T-helper 2 cell (primary cell): ENCODE measurements around the gene ZNF630.
"Not testable (repeated sequence)": the region's sequence is repeated elsewhere in the genome, so short reads cannot be mapped to it uniquely, and the experiment has no call there.

Source experiments
- DNase-seq, 5 experiments: peaks; one replicate each; pipeline versions ENCODE4 v3.0.0 to v3.0.0-alpha.2; 2012 to 2022
- total RNA-seq, 2 donors: gene quantifications; one replicate each; lab custom pipeline; 2026; lab: John Stamatoyannopoulos, UW

Gene ZNF630
- 1.6 to 2.9 reads per million in 2 donors for total RNA-seq

DNA sequence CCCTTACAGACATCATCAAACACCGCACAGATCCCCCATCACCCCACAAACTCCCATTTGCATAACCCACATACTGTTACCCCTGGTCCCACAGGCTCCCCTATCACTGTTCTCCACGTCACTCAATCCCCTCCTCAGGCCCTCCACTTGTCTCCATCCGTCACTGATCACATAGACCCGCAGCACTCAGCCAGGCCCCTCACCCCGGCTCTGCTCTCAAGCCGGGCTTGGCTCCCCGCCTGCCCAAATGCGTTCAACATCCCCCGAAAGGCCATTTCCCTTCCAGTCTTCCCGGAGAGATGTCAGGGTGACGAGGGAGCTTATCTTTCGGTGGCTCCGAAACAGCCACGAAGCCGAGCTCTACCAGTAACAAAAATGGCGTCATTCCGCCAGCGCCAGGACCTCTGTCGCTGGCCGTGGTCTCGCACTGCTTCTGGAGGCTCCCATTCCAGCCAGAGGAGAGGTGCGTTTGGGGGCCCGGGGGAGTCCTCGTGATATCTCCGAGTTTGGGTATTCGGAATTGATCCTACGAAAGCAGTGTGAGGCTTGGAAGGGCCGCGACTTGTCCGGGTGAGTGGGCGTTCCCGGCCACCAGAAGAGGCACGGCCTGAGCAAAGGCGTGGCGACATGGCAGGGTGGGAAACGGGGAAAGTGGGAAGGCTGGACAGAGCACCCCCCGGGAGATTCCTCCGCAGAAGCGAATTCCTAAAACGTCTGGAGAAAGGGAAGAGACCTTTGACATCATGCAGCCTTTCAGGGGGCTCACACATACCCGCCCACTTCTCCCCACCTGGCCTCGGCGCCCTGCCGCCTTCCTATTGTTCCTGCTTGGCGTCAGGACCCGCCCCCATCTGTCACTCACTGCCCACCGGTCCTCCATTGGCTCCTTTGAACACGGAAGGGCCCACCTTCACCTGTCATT lies at the start of gene ZNF630:
Gene ZNF630 (minus strand): TSS at position 577 of the 922 bp plus-strand sequence. CDS start 4,754 bp downstream, outside the sequence.
- DNase-seq: peak in 4 of 5 experiments; percentile 23 to 78 (median 34)

DNA sequence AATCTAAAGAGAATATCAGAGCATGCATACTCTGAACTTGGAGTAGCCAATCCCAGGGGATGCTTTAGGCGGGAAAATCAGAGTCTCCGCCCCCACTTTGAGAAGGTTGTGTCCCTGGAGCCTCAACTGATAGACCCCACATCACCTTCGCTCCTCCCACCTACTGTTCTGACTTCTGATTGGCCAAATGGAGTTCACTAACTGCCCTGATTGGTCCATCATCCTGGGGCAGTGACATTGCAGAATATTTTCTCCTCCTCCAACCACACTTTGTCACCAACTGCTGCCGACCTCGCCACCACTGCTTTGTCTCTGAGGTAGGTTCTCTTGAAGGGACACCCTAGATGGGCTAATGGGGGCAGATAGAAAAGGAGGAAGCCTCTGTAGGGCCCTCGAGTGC lies 36.3 kb upstream of the ZNF630 start:
- no peak for DNase-seq

DNA sequence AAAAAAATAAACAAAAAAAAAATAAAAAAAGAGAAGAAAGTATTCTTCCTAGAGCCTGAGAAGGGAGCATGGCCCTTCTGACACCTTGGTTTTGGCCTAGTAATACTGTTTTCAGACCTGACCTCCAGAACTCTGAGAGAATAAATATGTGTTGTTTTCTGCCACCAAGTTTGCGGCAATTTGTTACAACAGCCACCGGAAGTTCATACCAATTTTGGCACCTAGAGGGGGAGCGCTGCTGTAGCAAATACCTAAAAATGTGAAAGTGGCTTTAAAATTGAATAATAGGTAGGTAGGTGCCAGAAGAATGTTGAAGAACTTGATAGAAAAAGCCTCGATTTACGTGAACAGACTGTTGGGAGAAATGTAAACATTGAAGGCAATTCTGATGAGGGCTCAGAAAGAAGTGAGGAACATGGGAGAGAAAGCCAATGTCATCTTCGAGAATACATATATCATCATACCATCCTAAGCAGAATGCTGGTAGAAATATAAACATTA lies 31.5 kb upstream of the ZNF630 start:
- DNase-seq: no peak

GRCh38 chrX:48101443-48101842 lies 30.0 kb upstream of the ZNF630 start:
- DNase-seq: no peak

DNA sequence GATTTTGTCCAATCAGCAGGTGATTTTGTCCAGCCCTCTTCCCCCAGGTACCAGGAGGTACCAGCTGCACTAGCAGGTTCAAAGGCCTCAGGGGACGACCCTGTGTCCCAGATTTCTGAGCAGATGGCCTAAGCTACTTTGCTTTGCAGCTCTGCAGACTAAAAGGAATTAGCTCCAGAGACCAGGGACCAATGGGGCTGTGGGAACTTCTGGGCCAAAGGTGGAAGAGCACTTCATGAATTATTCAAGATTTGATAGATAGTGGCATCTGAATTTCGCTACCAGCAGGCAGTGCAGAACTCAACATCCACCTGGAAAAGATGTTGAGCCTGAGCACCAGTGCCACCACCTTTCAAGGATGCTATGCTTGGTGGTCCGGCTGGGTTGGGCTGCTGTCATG lies 21.1 kb upstream of the ZNF630 start:
- DNase-seq: not testable (repeated sequence)

DNA sequence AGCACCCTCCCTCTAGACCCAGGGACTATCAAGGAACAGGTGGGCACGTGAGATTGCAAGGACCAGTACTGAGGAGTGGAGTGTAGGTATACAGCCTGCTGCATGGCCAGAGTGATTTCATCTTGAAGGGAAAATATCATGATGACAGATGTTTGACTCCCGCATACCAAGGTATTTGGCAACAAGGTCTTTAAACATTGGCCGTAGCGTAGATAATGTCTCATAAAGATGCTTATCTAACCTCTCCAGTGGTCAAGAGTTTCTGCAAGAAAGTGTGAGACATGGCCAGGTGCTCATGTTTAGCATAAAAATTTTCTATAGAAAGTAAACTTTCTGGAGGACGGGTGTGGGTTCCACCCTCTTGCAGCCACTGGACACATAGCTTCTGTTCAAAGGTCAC lies 18.7 kb upstream of the ZNF630 start:
- DNase-seq: no peak

GRCh38 chrX:48086082-48086481 lies 14.6 kb upstream of the ZNF630 start:
- DNase-seq: peak in 1 of 5 experiments; percentile 7

- DNase-seq: no peak
Observed at GRCh38 chrX:48083706-48084105, 12.3 kb upstream of the ZNF630 start.

DNA sequence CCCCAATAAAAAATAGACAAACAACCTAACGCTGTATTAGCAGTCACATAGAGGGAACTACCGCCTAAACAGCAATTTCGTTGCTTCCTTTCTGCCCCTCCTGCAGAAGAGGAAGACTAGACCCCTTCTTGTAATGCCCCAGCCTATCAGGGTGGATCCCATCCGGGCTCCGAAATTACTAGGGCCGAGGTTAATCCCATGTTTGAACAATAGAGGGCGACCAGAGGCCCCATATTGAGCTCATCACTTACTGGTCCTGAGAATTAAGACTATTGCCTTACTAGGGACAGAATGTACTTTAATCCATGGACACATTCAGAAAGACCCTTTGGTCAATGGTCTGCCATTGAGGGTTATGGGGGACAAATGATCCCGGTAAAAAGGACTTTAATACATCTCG lies 11.8 kb upstream of the ZNF630 start:
- DNase-seq: peak in 4 of 5 experiments; percentile 3 to 43 (median 20)

GRCh38 chrX:48076343-48076742 lies 4.9 kb upstream of the ZNF630 start:
- no peak for DNase-seq

DNA sequence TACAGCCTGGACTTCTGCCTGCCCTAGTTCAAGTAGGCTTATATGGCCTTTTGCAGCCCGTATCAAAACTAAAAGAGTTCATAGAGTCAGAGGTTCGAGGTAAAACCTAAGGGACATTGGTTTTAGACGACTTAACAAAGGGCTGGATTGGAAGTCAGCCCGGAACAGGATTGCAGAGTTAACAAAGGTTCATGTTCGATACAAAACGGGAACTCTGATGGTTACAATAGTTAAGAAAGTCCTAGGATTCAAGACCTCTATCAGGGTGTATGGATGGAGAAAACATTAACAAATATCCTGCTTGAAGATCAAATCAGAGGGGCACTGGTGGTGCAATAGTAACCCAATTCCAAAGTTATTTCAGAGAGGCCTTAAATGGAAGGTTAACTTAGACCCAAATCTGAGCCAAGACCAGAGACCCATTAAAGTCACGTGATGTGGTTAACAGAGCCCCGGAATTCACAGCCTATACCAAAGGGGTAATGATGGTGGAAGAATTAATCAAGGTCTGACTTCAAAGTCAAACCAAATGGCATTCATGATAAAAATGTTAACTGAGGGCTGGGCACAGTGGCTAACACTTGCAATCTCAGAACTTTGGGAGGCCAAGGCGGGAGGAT lies 656 bp upstream of the ZNF630 start:
- no peak for DNase-seq

DNA sequence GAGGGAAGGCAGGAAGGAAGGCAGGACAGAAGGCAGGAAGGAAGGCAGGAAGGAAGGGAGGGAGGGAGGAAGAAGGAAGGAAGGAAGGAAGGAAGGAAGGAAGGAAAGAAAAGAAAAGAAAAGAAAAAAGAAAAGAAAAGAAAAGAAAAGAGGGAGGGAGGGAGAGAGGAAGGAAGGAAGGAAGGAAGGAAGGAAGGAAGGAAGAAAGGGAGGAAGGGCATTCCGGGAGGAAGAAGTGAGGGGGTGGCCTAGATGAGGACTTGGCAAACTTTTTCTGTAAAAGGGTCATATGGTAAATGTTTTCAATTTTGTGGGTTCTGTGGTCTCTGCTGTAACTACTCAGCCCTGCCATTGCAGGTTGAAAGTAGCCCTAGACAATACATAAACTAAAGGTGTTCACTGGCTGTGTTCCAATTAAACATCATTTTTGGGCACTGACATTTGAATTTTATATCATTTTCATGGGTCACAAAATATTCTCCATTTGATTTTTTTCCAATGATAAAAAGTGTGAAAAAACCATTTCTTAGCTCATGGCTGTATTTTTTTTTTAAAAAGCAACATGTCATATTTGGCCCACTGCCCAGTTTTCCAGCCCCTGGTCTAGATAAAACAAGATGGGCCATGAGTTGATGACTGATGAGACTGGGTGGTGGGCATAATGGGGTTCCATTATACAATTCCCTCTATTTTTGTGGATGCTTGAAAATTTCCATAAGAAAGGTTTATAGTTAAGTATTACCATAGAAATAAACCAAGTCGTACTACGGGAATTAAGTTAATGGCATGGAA lies 3.1 kb downstream of the ZNF630 start:
- DNase-seq: peak in 1 of 5 experiments; percentile 1

DNA sequence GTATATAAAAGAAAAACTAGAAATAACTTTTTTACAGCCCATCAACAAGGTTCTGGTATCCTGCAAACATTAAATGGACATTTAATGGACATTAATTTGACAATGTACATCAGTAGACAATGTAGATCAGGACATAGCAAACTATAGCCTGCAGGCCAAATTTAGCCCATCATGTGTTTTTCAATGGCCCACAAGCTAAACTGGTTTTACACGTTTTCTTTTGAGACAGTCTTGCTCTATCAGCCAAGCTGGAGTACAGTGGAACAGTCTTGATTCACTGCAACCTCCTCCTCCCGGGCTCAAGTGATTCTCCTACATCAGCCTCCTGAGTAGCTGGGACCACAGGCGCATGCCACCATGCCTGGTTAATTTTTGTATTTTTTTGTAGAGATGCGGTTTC lies 7.2 kb downstream of the ZNF630 start:
- DNase-seq: no peak

- no peak for DNase-seq
Observed at GRCh38 chrX:48059296-48059639, 12.2 kb downstream of the ZNF630 start.

DNA sequence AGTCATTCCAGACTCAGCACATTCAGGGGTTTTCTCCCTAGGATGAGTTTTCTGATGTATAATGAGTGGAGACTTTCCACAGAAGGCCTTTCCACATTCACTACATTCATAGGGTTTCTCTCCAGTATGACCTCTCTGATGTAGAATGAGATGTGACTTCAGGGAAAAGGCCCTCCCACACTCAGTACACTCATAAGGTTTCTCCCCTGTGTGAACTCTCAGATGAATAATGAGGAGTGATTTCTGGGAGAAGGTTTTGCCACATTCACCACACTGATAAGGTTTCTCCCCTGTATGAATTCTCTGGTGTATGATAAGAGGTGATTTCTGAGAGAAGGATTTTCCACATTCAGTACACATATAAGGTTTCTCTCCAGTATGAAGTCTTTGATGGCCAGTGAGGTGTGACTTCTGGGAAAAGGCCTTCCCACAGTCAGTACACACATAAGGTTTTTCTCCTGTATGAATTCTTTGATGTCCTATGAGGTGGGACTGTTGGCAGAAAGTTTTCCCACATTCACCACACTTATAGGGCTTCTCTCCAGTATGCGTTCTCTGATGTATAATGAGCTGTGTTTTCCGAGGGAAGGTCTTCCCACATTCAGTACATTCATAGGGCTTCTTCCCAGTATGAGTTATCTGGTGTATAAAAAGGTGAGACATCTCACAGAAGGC lies 12.7 kb downstream of the ZNF630 start:
- no peak for DNase-seq

DNA sequence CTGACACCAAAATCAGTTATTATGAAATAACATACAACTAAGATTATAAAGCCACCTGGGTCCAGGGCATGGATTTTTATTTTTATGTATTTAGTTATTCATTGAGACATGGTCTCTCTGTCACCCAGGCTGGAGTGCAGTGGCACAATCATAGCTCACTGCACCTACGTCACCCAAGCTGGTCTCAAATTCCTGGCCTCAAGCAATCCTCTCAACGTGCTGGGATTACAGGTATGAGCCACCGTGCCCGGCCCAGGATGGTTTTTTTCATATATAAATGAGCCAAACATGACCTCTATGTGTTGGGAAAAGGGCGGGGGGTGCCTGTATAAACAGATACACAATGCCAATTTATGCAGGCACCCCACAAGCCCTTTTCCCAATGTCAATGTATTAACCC lies 24.6 kb downstream of the ZNF630 start:
- DNase-seq: no peak

DNA sequence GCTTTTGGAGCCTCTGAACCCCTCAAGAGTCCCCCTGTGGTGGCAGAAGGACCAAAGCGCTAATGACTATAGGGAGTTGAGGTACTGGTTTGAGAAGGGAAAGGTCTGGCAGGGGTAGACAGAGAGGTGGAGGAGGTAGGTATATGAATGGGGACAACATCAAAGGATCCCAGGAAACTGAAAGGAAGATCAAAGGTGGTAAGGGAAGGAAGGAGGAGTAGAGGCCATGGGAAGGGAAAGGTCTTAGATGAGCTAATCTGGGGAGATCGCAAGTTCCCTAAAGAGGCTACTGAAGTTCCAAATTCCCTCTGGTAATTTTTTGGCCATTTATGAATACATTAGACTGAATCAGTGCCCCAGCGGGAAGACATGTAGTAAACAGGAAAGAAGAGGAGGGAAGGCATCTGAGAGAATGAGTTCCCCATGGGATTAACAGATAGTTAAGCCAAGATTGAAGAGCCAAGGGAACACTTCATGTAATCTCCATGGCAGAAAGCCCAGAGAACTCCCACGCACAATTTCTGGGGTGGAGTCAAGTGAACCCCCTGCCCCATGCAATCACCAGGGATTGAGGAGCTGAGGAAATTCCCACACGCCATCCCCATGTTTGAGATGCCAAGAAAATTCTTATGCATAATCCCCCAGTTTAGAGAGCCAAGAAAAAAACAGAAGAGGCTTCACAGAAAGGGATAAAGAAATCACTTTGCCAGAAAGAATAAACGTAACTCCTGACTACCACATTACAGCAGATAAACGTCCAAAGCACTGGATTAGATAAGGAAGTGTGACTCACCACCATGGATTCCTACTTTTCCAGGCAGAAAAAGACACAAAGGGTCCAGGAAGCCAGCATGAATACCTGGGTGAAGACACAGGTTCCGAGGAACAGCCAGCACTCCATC lies 25.8 kb downstream of the ZNF630 start:
- DNase-seq: no peak

GRCh38 chrX:48043056-48043455 lies 28.4 kb downstream of the ZNF630 start:
- no peak for DNase-seq

DNA sequence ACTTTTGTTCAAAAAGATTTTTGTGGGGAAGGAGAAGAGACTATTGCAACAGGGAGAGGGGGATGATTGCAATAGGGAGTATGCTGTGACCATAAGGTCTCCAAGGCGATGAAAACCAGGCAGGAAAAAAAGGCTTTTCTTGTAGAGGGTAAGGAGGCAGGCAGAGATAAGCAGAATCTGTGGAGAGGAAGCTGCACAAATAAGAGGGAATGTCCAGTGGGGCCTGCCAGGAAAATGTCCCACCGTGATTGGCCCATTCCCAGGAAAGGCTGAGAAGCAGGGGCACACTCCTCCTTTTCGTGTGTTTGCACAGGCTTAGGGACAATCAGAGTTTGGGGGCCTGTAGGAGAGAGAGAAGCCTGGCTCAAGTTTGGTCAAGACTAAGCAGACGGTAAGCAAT lies 35.5 kb downstream of the ZNF630 start:
- no peak for DNase-seq

GRCh38 chrX:48030641-48031173 lies 40.7 kb downstream of the ZNF630 start:
- DNase-seq: not testable (repeated sequence)

DNA sequence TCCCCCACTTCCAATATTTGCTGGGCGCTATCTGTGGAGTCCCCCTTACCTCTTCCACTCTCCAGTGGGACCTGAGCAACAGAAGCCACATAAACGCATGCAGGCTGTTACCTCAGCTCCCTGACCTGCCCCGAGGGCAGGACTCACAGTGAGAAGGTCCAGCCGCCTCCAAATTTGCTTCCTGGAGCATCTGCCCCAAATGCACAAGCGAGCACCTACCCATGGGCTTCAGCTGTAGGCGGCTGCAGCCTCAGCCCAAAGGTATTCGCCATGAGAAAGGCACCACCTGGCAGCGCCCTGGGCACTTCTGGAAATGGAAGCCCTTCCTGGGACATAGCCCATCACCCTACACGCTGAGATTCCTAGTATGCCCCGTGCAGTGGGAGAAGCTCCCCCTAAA lies 41.2 kb downstream of the ZNF630 start:
- no peak for DNase-seq
